Immature natural killer cell (primary cell): ENCODE measurements around the gene RNU1-1. TPM values are rescaled to one million over a fixed set of nuclear protein-coding genes. Genes with fewer than 3 reads are reported as not detected.

Experiments used
- DNase-seq, 3 donors: peaks; one replicate each; pipeline ENCODE4 v3.0.0; 2022; ENCODE audit warnings: mixed read lengths in 1 of 3
- H3K27ac Mint-ChIP-seq, 6 donors: one replicate each; pipeline ENCODE4 v1.8.0; 2020; ENCODE audit warnings: mixed read lengths in 6 of 6, mild to moderate bottlenecking in 5 of 6, inconsistent platforms in 4 of 6, moderate library complexity in 3 of 6
- H3K27me3 Mint-ChIP-seq, 3 donors: one replicate each; pipeline ENCODE4 v1.8.0; 2020 to 2021; ENCODE audit warnings: low read depth in 3 of 3, mild to moderate bottlenecking in 3 of 3, mixed read lengths in 3 of 3, moderate library complexity in 3 of 3, inconsistent platforms in 1 of 3
- H3K36me3 Mint-ChIP-seq, 3 donors: one replicate each; pipeline ENCODE4 v1.8.0; 2020; ENCODE audit warnings: mixed read lengths in 3 of 3, inconsistent platforms in 2 of 3, mild to moderate bottlenecking in 2 of 3
- H3K4me1 Mint-ChIP-seq, 2 donors: one replicate each; pipeline ENCODE4 v1.8.0; 2020; ENCODE audit warnings: inconsistent platforms in 2 of 2, mild to moderate bottlenecking in 2 of 2, mixed read lengths in 2 of 2, moderate library complexity in 1 of 2
- H3K4me3 Mint-ChIP-seq, 5 donors: one replicate each; pipeline ENCODE4 v1.8.0; 2020; ENCODE audit warnings: mild to moderate bottlenecking in 5 of 5, mixed read lengths in 5 of 5, inconsistent platforms in 3 of 5, moderate library complexity in 3 of 5
- H3K9me3 Mint-ChIP-seq, 6 donors: one replicate each; pipeline ENCODE4 v1.8.0; 2020; ENCODE audit warnings: mild to moderate bottlenecking in 6 of 6, mixed read lengths in 6 of 6, inconsistent platforms in 4 of 6, moderate library complexity in 3 of 6
- polyA plus RNA-seq, 3 donors: library from polyadenylated mRNA; unstranded; fragments of 300-500 nt; fragmentation: Illumina TruSeq; gene quantifications; one replicate each; pipeline ENCODE4 v1.2.3, GENCODE V29; 2021

Gene RNU1-1
- polyA plus RNA-seq, 3 donors from 2014 or later, result 28.1 TPM; not detected in 2

GRCh38 chr1:16474166-16474800 is 39.8 kb downstream of the RNU1-1 start:
- Mint-ChIP-seq H3K9me3 (no peaks in the 10 kb centered on the region), H3K4me3 (no peak overlapping the region), H3K27ac (no peak overlapping the region), H3K27me3 (peaks cover 0 to 1% (median 0%) of the 10 kb centered on the region in 3 donors), H3K36me3 (peaks cover 5 to 30% (median 10%) of the 10 kb centered on the region in 3 donors), H3K4me1 (no peaks in the 10 kb centered on the region)
- DNase-seq, result no peak

DNA sequence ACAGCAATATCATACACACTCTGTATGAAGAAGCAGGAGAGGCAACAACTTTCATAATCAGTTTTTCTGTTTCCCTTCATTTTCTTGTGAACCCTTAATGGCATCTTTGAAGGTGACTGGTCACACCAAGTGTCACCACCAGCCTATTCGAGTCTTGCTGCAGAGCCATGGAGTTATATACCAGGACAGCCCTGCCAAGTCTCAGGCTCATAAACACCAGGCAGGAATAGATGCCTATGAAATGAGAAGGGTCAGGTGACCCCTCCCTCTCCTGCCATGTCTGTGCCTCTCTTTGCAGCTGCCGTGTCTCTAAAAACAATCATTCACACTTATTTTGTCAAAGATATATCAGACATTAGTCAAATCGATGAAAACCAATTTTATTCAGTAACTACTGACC is 45.5 kb downstream of the RNU1-1 start:
- H3K4me1 Mint-ChIP-seq, result no peaks in the 10 kb centered on the region
- no peak overlapping the region for H3K27ac Mint-ChIP-seq
- H3K36me3 Mint-ChIP-seq, result peaks cover 5 to 34% (median 11%) of the 10 kb centered on the region in 3 donors
- no peak overlapping the region for H3K4me3 Mint-ChIP-seq
- DNase-seq, result no peak
- H3K27me3 Mint-ChIP-seq, result peaks cover 0 to 2% (median 0%) of the 10 kb centered on the region in 3 donors
- H3K9me3 Mint-ChIP-seq, result no peaks in the 10 kb centered on the region

DNA sequence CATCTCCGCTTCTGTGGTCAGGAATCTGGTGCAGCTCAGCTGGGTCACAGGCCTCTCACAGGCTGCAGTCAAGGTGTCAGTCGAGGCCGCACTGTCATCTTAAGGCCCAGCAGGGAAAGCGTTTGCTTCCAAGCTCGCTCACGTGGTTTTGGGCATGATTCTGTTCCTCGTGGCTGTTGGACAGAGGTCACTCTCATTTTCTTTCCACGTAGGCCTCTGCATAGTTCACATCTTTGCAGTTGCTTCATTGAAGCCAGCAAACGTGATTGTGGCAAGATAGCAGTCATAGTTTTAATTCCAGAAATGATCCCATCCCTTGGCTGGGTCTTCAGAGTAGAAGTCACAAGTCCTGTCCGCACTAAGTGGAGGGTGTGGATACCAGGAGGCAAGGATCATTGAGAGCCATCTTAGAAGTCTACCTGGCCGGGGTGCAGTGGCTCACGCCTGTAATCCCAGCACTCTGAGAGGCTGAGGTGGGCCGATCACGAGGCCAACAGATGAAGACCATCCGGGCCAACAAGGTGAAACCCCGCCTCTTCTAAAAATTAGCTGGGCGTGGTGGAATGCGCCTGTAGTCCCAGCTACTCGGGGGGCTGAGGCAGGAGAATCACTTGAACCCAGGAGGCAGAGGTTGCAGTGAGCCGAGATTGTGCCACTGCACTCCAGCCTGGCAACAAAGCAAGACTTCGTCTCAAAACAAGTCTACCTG is 49.0 kb downstream of the RNU1-1 start:
- no peak overlapping the region for H3K4me3 Mint-ChIP-seq
- no peaks in the 10 kb centered on the region for H3K9me3 Mint-ChIP-seq
- peaks cover under 1 to 25% (median 4%) of the 10 kb centered on the region in 3 donors for H3K36me3 Mint-ChIP-seq
- DNase-seq, result no peak
- H3K27ac Mint-ChIP-seq, result no peak overlapping the region
- peaks cover 0 to 3% of the 10 kb centered on the region in 2 donors for H3K4me1 Mint-ChIP-seq
- peaks cover 0 to 2% (median 0%) of the 10 kb centered on the region in 3 donors for H3K27me3 Mint-ChIP-seq

Other genes with a start within 250 kb of the RNU1-1 start
- 10 to 100 TPM; 12.2 to 26.2 (median 24.7) TPM for gene FBXO42, start 161.8 kb downstream of the RNU1-1 start, polyA plus RNA-seq
- gene SZRD1, start 147.0 kb downstream of the RNU1-1 start, polyA plus RNA-seq, result 10 to 100 TPM; 55.8 to 81.5 (median 80.7) TPM
- gene SPATA21, start 76.9 kb downstream of the RNU1-1 start, polyA plus RNA-seq, result not detected
- gene NECAP2, start 73.6 kb downstream of the RNU1-1 start, polyA plus RNA-seq, result 100 to 1,000 TPM; 108 to 141 (median 124) TPM
- 1 to 10 TPM; 4.5 to 9.1 (median 6.9) TPM for gene NBPF1, start 99.3 kb upstream of the RNU1-1 start, polyA plus RNA-seq
- 10 to 100 TPM in 1 of 3 donors, not detected in 2; 28.1 TPM for gene RNU1-3, start 152.7 kb upstream of the RNU1-1 start, polyA plus RNA-seq
- gene RNU1-4, start 226.2 kb upstream of the RNU1-1 start, polyA plus RNA-seq, result 10 to 100 TPM in 1 of 3 donors, not detected in 2; 28.1 TPM